SU-DHL-6 (cell line): Measurements from ENCODE around the gene RPL10.
A peak's percentile ranks its signal among the peaks of the same experiment; 100 is the strongest.
"Not testable (repeated sequence)": the region's sequence is repeated elsewhere in the genome, so short reads cannot be mapped to it uniquely, and the experiment has no call there.

Source experiments
- H2AFZ ChIP-seq: fragments of 200-600 bp; sonication (generic); 2 replicates; pipeline ENCODE4 v1.6.1; 2014; ENCODE audit warnings: low read depth, mild to moderate bottlenecking, moderate library complexity, mixed read lengths, antibody characterized with exemption, low read length; ENCODE audit not compliant: severe bottlenecking
- H3F3A ChIP-seq: fragments of 200-600 bp; shearing (Covaris generic); 2 replicates; pipeline ENCODE4 v1.6.0; 2016; ENCODE audit warnings: antibody characterized with exemption, mild to moderate bottlenecking; ENCODE audit not compliant: insufficient read depth
- H3K27ac ChIP-seq: fragments of 200-600 bp; sonication (generic); 2 replicates; pipeline ENCODE4 v1.5.1; 2016; ENCODE audit warnings: low read depth, mild to moderate bottlenecking, low read length, moderate library complexity, mixed read lengths
- H3K27me3 ChIP-seq: fragments of 200-600 bp; sonication (generic), shearing (Covaris generic); 2 replicates; pipeline ENCODE4 v1.6.0; 2014; ENCODE audit warnings: mild to moderate bottlenecking, low read length
- H3K36me3 ChIP-seq: fragments of 200-600 bp; sonication (generic); 2 replicates; pipeline ENCODE4 v1.6.1; 2014; ENCODE audit warnings: mild to moderate bottlenecking, low read length, mixed read lengths
- H3K4me2 ChIP-seq: fragments of 300-600, 200-600 bp; shearing (Covaris generic), sonication (generic); 2 replicates; pipeline ENCODE4 v1.6.0; 2014; ENCODE audit warnings: low read length, low read depth, mild to moderate bottlenecking; ENCODE audit not compliant: poor library complexity, severe bottlenecking
- H3K4me3 ChIP-seq: fragments of 200-600 bp; sonication (generic); 2 replicates; pipeline ENCODE4 v1.5.1; 2014; ENCODE audit warnings: antibody characterized with exemption, low read length, mild to moderate bottlenecking, mixed read lengths; ENCODE audit not compliant: insufficient read depth, poor library complexity, severe bottlenecking
- H3K79me2 ChIP-seq: fragments of 200-600 bp; sonication (generic); 2 replicates; pipeline ENCODE4 v1.6.1; 2014; ENCODE audit warnings: mild to moderate bottlenecking, low read length, moderate library complexity; ENCODE audit not compliant: insufficient read depth
- H3K9ac ChIP-seq: fragments of 200-600 bp; sonication (generic); 2 replicates; pipeline ENCODE4 v1.7.0; 2014; ENCODE audit warnings: mild to moderate bottlenecking, low read length
- H3K9me2 ChIP-seq: fragments of 200-600 bp; sonication (generic); replicated peaks from 2 replicates; pipeline ENCODE4 v1.6.1; 2014; ENCODE audit warnings: low read length; ENCODE audit not compliant: insufficient read depth
- H3K9me3 ChIP-seq: fragments of 200-600 bp; sonication (generic); 2 replicates; pipeline ENCODE4 v1.6.1; 2014; ENCODE audit warnings: low read length, mixed read lengths; ENCODE audit not compliant: insufficient read depth
- H4K20me1 ChIP-seq: fragments of 200-600 bp; sonication (generic); 2 replicates; pipeline ENCODE4 v1.6.1; 2014; ENCODE audit warnings: low read depth, mild to moderate bottlenecking, antibody characterized with exemption, low read length, moderate library complexity, mixed read lengths
- EZH2phosphoT487 ChIP-seq: fragments of 200-600 bp; sonication (generic), shearing (Covaris generic); conservative IDR thresholded peaks from 2 replicates; pipeline ENCODE4 v1.6.1; 2018; ENCODE audit warnings: mild to moderate bottlenecking, antibody characterized with exemption, low read length, moderate library complexity, mixed read lengths
- TF ChIP-seq, protein P1 (sequence below): fragments of 200-600 bp; sonication (generic); IDR thresholded peaks from one replicate; pipeline ENCODE4 v1.5.1; 2017; ENCODE audit warnings: antibody characterized with exemption, mild to moderate bottlenecking, low read length, moderate library complexity; ENCODE audit not compliant: insufficient read depth, poor library complexity, severe bottlenecking

RPL10 gene

DNA sequence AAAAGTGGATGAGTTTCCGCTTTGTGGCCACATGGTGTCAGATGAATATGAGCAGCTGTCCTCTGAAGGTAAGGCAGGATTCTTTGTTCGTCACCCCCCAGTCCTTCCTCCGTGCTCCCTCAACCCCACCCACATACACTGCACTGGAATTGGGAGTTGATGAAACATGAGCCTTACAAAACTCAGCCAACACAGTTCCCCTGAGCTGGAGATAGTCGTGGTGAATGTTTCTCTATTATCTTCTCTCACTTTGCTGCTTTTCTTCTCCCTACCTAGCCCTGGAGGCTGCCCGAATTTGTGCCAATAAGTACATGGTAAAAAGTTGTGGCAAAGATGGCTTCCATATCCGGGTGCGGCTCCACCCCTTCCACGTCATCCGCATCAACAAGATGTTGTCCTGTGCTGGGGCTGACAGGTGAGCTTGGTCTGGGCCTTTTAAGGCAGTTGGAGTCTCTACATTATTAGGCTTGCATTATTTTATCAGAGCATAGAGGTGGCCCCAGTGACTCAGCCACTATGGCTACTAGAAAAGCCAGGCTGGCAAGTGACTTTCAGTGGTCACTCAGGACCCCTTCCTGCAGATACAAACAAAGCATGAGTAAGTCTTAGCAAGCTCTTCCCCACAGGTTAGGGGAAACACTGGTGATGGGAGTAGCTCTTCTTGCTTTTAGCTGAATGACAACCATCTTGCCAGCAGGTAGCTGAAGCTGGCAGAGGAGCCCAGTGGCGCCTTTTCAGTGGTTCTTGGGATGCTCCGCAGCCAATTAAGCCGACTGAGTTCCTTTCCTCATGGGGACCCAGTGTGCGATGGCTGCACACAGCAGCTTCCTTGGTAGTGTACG, 1.6 kb downstream of the RPL10 start:
- peaks cover 45% of the 10 kb centered on the region for H3F3A ChIP-seq
- TF ChIP-seq, protein P1, sequence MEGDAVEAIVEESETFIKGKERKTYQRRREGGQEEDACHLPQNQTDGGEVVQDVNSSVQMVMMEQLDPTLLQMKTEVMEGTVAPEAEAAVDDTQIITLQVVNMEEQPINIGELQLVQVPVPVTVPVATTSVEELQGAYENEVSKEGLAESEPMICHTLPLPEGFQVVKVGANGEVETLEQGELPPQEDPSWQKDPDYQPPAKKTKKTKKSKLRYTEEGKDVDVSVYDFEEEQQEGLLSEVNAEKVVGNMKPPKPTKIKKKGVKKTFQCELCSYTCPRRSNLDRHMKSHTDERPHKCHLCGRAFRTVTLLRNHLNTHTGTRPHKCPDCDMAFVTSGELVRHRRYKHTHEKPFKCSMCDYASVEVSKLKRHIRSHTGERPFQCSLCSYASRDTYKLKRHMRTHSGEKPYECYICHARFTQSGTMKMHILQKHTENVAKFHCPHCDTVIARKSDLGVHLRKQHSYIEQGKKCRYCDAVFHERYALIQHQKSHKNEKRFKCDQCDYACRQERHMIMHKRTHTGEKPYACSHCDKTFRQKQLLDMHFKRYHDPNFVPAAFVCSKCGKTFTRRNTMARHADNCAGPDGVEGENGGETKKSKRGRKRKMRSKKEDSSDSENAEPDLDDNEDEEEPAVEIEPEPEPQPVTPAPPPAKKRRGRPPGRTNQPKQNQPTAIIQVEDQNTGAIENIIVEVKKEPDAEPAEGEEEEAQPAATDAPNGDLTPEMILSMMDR, result no peak
- no peak for TF ChIP-seq EZH2phosphoT487

DNA sequence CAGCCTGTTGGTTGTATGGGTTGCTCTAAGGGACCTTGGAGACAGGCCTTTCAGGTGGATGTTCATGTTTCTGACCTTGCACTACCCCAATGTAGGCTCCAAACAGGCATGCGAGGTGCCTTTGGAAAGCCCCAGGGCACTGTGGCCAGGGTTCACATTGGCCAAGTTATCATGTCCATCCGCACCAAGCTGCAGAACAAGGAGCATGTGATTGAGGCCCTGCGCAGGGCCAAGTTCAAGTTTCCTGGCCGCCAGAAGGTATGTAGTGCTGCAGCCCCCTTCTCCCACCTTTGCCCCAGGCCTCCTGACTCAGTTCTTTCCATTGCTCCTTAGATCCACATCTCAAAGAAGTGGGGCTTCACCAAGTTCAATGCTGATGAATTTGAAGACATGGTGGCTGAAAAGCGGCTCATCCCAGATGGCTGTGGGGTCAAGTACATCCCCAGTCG, 2.2 kb downstream of the RPL10 start:
- H3K4me2 ChIP-seq, H3K27me3 ChIP-seq, H3K9ac ChIP-seq, H2AFZ ChIP-seq, H3K9me2 ChIP-seq, H3K4me3 ChIP-seq, H3K79me2 ChIP-seq, H4K20me1 ChIP-seq, H3K27ac ChIP-seq, H3K9me3 ChIP-seq: not testable (repeated sequence)
- H3F3A ChIP-seq, result peaks cover 45% of the 10 kb centered on the region
- H3K36me3 ChIP-seq, result peaks cover 12% of the 10 kb centered on the region

More for the DNA sequence above, 1.6 kb downstream of the RPL10 start:
- peaks cover 10% of the 10 kb centered on the region; the same call in 1 of the 2 replicates for H3K79me2 ChIP-seq
- H3K27me3 ChIP-seq, result no peaks in the 10 kb centered on the region
- peak overlapping the region; percentile 93 for H3K27ac ChIP-seq
- H3K9ac ChIP-seq, result peak overlapping the region; percentile 99
- H3K4me3 ChIP-seq, result peak overlapping the region; percentile 92
- H2AFZ ChIP-seq, result no peak overlapping the region
- no peaks in the 10 kb centered on the region for H3K9me3 ChIP-seq
- H3K4me2 ChIP-seq, result peak overlapping the region; percentile 98
- no peaks in the 10 kb centered on the region for H3K9me2 ChIP-seq
- no peaks in the 10 kb centered on the region; the same call in 1 of the 2 replicates for H4K20me1 ChIP-seq
- peaks cover 12% of the 10 kb centered on the region for H3K36me3 ChIP-seq

DNA sequence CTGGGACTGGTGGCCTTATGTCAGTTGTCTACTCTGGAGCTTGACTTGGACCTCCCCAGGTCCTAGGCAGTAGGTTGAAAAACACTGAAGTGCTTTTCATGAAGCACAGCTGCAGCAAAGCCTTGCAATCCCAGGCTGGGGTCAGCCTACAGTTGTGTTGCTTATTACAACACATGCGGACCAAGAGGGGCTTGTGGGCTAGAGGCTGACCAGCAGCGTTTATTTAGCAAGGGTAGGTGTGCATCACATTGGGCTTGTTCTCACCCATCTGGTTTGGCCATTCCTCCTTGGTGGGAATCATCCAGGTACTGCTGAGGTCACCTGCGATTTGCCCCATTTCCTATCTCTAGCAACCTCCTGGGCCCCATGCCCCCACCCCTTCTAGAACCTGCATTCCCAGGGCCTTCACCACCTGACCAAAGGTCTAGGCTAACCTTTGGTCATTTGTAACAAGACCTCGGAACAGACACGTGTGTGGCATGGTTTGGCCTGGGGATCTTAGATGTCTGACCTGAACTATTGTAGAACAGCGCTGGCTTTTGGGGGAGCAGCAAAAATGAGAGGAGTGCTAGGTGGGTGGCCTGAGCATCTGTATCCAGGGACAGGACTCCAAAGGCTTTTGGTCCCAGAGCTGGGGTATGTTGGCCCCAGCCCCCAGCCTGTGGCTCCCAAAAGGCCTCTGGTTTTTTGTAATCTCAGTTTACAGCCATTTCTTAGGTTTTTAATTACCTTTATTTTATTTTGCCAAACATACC, 3.0 kb downstream of the RPL10 start:
- H3K27me3 ChIP-seq, result no peaks in the 10 kb centered on the region
- TF ChIP-seq, protein P1, result no peak
- no peak for TF ChIP-seq EZH2phosphoT487
- no peak overlapping the region for H3K4me2 ChIP-seq
- H3K79me2 ChIP-seq, result peaks cover 10% of the 10 kb centered on the region; the same call in 1 of the 2 replicates
- peak overlapping the region; percentile 43; the same call in 1 of the 2 replicates for H3K27ac ChIP-seq
- H3K4me3 ChIP-seq, result no peak overlapping the region
- H3K9ac ChIP-seq, result no peak overlapping the region
- H3F3A ChIP-seq, result peaks cover 45% of the 10 kb centered on the region
- no peaks in the 10 kb centered on the region for H3K9me3 ChIP-seq
- H2AFZ ChIP-seq, result no peak overlapping the region
- H3K36me3 ChIP-seq, result peaks cover 12% of the 10 kb centered on the region
- H3K9me2 ChIP-seq, result no peaks in the 10 kb centered on the region
- H4K20me1 ChIP-seq, result no peaks in the 10 kb centered on the region; the same call in 1 of the 2 replicates
